ENCODE measurements around the gene SLBP. TPM values are rescaled to one million over a fixed set of nuclear protein-coding genes. Genes with fewer than 3 reads are reported as not detected.

SLBP gene
- total RNA-seq, 1 experiment from 2014 or later, result 73.4 TPM

- intact Hi-C loops (cut with micrococcal nuclease; ENCODE audit: unreplicated experiment) (no loop called here), in situ Hi-C loops (cut with HindIII; ENCODE audit: low pct_unique_long_range_greater_than_20kb, low sequenced_read_pairs) (no loop called here)
- ChIA-PET POLR2A (no interaction called here), CTCF (no interaction called here)
- TF ChIP-seq TCF7L2 (IDR thresholded peaks at IDR 0.05; ENCODE audit: low read depth, low read length) (no peak), POLR2AphosphoS5 (IDR thresholded peaks at IDR 0.05; ENCODE audit: low read depth, low read length) (no peak), CTCF (IDR thresholded peaks at IDR 0.05) (no peak), REST (IDR thresholded peaks at IDR 0.05; ENCODE audit: insufficient read depth in 1 of 2, low read depth in 2 of 2, low read length in 1 of 2) (no peak), SIN3A (IDR thresholded peaks at IDR 0.05; ENCODE audit: borderline replicate concordance, insufficient read depth, low read depth, low read length) (no peak)
- no peak for DNase-seq (ENCODE audit: low read depth, low spot score)
- no peak for ATAC-seq
- H3K4me1 ChIP-seq (ENCODE audit: control insufficient read depth, insufficient read depth, low read length), result no peaks in the 10 kb centered on the region
- no peak overlapping the region for H3K27ac ChIP-seq (ENCODE audit: low read length)
- no peaks in the 10 kb centered on the region for H3K9me3 ChIP-seq (ENCODE audit: control insufficient read depth, insufficient read depth, low read depth, low read length)
- no peaks in the 10 kb centered on the region for H3K36me3 ChIP-seq (ENCODE audit: control insufficient read depth, insufficient read depth, low read length)
- no peaks in the 10 kb centered on the region for H3K27me3 ChIP-seq (ENCODE audit: control insufficient read depth, insufficient read depth, low read length)
- no TSS peak for BruUV-seq (replicated peaks)
- H3K4me3 ChIP-seq (ENCODE audit: low read depth in 2 of 2, low read length in 2 of 2), result no peak overlapping the region
Observed at GRCh38 chr4:1648962-1649361, 63.2 kb downstream of the SLBP start.

GRCh38 chr4:1647432-1647831, 64.7 kb downstream of the SLBP start:
- ChIA-PET CTCF (no interaction called here), POLR2A (no interaction called here)
- DNase-seq (ENCODE audit: low read depth, low spot score) (no peak), ATAC-seq (no peak)
- in situ Hi-C loops (cut with HindIII; ENCODE audit: low pct_unique_long_range_greater_than_20kb, low sequenced_read_pairs) (no loop called here), intact Hi-C loops (cut with micrococcal nuclease; ENCODE audit: unreplicated experiment) (no loop called here)
- TF ChIP-seq POLR2AphosphoS5 (IDR thresholded peaks at IDR 0.05; ENCODE audit: low read depth, low read length), result no peak
- TF ChIP-seq SIN3A (IDR thresholded peaks at IDR 0.05; ENCODE audit: borderline replicate concordance, insufficient read depth, low read depth, low read length), result no peak
- no peaks in the 10 kb centered on the region for H3K36me3 ChIP-seq (ENCODE audit: control insufficient read depth, insufficient read depth, low read length)
- H3K4me1 ChIP-seq (ENCODE audit: control insufficient read depth, insufficient read depth, low read length), result no peaks in the 10 kb centered on the region
- H3K9me3 ChIP-seq (ENCODE audit: control insufficient read depth, insufficient read depth, low read depth, low read length), result no peaks in the 10 kb centered on the region
- H3K4me3 ChIP-seq (ENCODE audit: low read depth in 2 of 2, low read length in 2 of 2), result no peak overlapping the region
- H3K27me3 ChIP-seq (ENCODE audit: control insufficient read depth, insufficient read depth, low read length), result no peaks in the 10 kb centered on the region
- no peak overlapping the region for H3K27ac ChIP-seq (ENCODE audit: low read length)
- BruUV-seq (replicated peaks), result no TSS peak

GRCh38 chr4:1646690-1647089, 65.4 kb downstream of the SLBP start:
- no peak for ATAC-seq
- CTCF ChIA-PET, result no interaction called here
- intact Hi-C loops (cut with micrococcal nuclease; ENCODE audit: unreplicated experiment), result no loop called here
- no peaks in the 10 kb centered on the region for H3K27me3 ChIP-seq (ENCODE audit: control insufficient read depth, insufficient read depth, low read length)
- in situ Hi-C loops (cut with HindIII; ENCODE audit: low pct_unique_long_range_greater_than_20kb, low sequenced_read_pairs), result no loop called here
- no TSS peak for BruUV-seq (replicated peaks)
- no peak for DNase-seq (ENCODE audit: low read depth, low spot score)
- no peak overlapping the region for H3K4me3 ChIP-seq (ENCODE audit: low read depth in 2 of 2, low read length in 2 of 2)
- POLR2A ChIA-PET, result no interaction called here
- H3K9me3 ChIP-seq (ENCODE audit: control insufficient read depth, insufficient read depth, low read depth, low read length), result no peaks in the 10 kb centered on the region
- H3K36me3 ChIP-seq (ENCODE audit: control insufficient read depth, insufficient read depth, low read length), result no peaks in the 10 kb centered on the region
- H3K4me1 ChIP-seq (ENCODE audit: control insufficient read depth, insufficient read depth, low read length), result no peaks in the 10 kb centered on the region
- TF ChIP-seq SIN3A (IDR thresholded peaks at IDR 0.05; ENCODE audit: borderline replicate concordance, insufficient read depth, low read depth, low read length), result no peak
- no peak for TF ChIP-seq TCF7L2 (IDR thresholded peaks at IDR 0.05; ENCODE audit: low read depth, low read length)
- TF ChIP-seq CTCF (IDR thresholded peaks at IDR 0.05), result no peak
- no peak for TF ChIP-seq POLR2AphosphoS5 (IDR thresholded peaks at IDR 0.05; ENCODE audit: low read depth, low read length)
- no peak for TF ChIP-seq REST (IDR thresholded peaks at IDR 0.05; ENCODE audit: insufficient read depth in 1 of 2, low read depth in 2 of 2, low read length in 1 of 2)
- H3K27ac ChIP-seq (ENCODE audit: low read length), result no peak overlapping the region
